Measurements from ENCODE around the gene TMEM63B. TPM values are rescaled to one million over a fixed set of nuclear protein-coding genes. Genes with fewer than 3 reads are reported as not detected.

Gene TMEM63B
- total RNA-seq, 1 experiment from 2014 or later = 24.9 TPM

- no peak overlapping the region for H3K4me3 ChIP-seq (ENCODE audit: insufficient read depth, low read depth, low read length)
- no peak for DNase-seq
- no peaks in the 10 kb centered on the region for H3K27me3 ChIP-seq (ENCODE audit: control insufficient read depth, insufficient read depth, low read length)
- no peaks in the 10 kb centered on the region for H3K36me3 ChIP-seq (replicated peaks; ENCODE audit: control insufficient read depth, insufficient read depth, low read length)
These were observed 6.5 kb upstream of the TMEM63B start for GRCh38 chr6:44120692-44121443.

DNA sequence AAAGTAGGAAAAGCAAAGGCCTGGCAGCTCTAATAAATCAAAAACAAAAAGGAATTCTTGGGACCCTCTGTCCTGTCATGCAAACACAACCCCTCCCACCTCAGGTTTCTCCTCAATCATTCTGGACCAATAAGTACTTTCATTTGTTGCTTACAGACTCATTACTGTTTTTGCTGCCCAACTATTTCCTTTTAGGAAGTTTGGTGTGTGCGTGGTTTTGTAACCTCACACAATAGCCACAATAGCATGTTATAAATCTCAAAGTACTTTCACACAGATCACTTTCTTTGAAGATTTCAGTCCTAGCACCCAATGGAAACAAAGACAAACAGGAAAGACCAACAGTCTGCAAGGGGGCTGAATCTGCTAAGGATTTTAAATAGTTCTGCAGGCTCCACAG, 4.6 kb upstream of the TMEM63B start:
- no peak for DNase-seq
- Histone ChIP-seq H3K36me3 (replicated peaks; ENCODE audit: control insufficient read depth, insufficient read depth, low read length) (no peaks in the 10 kb centered on the region), H3K4me3 (ENCODE audit: insufficient read depth, low read depth, low read length) (no peak overlapping the region), H3K27me3 (ENCODE audit: control insufficient read depth, insufficient read depth, low read length) (no peaks in the 10 kb centered on the region; the same call in 1 of the 2 replicates)

- Histone ChIP-seq H3K27me3 (ENCODE audit: control insufficient read depth, insufficient read depth, low read length) (peaks cover 4% of the 10 kb centered on the region; the same call in 1 of the 2 replicates), H3K4me3 (ENCODE audit: insufficient read depth, low read depth, low read length) (no peak overlapping the region)
These were observed 3.8 kb upstream of the TMEM63B start for GRCh38 chr6:44123544-44123943.

DNA sequence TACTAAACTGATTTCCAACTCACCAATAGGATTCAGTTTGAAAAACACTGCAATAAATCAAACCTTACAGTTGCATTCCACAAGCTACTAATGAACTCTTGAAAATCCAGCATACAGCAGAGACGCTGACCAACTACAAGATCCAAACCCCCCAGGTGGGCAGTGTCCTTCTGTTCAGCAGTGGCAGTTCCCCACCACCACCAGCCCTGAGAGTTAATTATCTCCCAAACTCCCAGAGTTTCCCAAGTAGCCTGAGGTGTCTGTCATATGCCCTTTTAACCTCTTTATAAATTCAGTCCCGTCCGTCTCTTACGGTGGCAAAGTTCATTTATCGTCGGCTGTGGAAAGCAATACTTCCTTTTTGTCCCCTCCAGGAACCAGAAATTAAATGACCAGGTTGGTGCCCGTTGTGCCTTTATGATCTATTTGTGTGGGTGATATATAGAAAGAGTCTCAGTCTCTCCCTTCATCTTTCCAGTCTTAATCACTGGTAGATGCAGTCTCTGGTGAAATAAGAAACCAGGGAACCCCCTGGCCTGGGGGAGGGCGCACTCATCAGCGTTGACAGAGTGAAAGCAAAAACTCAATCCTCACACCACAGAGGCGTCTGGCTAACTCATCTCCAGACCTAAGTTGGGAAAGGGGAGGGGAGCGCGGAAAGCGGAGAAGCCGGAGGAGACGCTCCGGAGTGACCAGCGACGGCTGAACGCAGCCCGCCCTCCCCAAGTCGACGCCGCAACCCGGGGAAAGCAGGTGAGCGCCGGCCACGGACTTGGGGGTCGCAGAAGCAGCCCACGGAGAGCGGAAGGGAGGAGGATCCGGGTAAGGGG, 819 bp upstream of the TMEM63B start:
- Histone ChIP-seq H3K36me3 (replicated peaks; ENCODE audit: control insufficient read depth, insufficient read depth, low read length) (no peaks in the 10 kb centered on the region), H3K4me3 (ENCODE audit: insufficient read depth, low read depth, low read length) (peak overlapping the region; percentile 84), H3K27me3 (ENCODE audit: control insufficient read depth, insufficient read depth, low read length) (peaks cover 6% of the 10 kb centered on the region; the same call in 1 of the 2 replicates)
- DNase-seq = peak; percentile 87

More at GRCh38 chr6:44123544-44123943, 3.8 kb upstream of the TMEM63B start:
- no peak for DNase-seq
- no peaks in the 10 kb centered on the region for H3K36me3 ChIP-seq (replicated peaks; ENCODE audit: control insufficient read depth, insufficient read depth, low read length)

DNA sequence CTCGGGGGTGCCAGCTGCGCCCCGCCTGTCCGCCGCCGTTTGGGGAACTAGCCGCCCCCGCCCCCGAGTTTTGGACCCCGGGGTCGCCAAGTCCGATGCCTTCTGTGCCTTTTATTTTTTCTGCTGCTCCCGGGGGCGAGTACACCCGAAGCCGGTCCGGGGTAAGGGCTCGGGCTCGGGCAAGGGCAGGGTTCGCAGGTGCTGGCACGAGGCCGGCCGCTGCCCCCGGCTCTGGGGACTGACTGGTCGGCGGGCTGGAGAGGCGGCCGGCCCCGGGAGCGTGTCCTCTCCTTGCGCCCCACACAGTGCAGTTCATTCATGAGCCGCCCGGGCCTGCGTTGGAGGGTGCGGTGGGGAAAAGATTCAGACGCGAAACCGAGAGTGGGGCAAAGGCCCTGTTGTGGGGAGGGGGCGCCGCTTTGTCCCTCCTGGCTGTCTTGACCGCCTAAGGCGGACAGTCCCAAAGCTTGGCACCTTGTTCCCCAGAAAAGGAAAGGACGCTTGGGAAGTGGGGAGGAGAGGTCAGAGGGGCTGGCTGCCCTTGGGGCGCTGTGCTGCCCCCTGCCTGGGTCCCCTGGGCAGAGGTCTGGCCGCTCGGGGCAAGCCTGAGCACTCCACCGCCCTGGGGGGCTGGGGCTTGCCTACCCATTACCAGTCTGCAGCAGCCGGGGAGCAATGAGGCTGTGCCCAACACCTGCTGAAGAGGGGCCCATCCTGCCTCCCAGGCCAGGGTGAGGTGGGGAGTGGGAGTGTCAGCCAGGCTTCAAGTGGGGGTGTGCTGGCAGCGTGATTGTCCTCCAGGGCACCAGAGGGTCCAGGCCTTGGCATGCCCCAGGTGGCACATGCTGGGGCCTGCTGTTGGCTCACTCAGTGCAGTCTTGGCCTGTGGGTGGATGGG, 915 bp downstream of the TMEM63B start:
- Histone ChIP-seq H3K27me3 (ENCODE audit: control insufficient read depth, insufficient read depth, low read length) (peaks cover 6% of the 10 kb centered on the region; the same call in 1 of the 2 replicates), H3K36me3 (replicated peaks; ENCODE audit: control insufficient read depth, insufficient read depth, low read length) (no peaks in the 10 kb centered on the region), H3K4me3 (ENCODE audit: insufficient read depth, low read depth, low read length) (peak overlapping the region; percentile 75)
- peak; percentile 88 for DNase-seq

DNA sequence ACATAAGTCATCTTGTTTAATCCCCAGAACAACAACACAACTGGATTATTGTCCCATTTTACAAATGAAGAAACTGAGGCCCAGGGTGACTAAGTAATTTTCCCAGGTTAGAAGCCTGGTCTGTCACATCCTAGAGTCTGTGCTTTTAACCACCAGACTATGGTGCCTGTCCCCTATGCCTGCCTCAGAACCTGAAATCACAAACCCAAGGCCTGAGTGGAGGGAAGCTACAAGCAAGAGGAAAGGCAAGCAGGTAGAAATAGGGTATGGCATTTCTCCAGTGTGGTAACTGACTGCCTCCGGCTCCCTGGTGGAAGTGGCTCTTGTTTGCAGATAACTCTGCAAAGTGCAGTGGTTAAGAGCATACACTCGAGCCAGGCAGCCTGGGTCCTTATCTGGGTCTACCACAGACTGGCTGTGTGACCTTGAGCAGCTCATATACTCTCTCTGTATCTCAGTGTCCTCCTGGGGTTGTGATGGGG, 2.5 kb downstream of the TMEM63B start:
- DNase-seq = no peak
- H3K4me3 ChIP-seq (ENCODE audit: insufficient read depth, low read depth, low read length) = no peak overlapping the region
- H3K36me3 ChIP-seq (replicated peaks; ENCODE audit: control insufficient read depth, insufficient read depth, low read length) = no peaks in the 10 kb centered on the region; the same call in 1 of the 2 replicates
- peaks cover 6% of the 10 kb centered on the region; the same call in 1 of the 2 replicates for H3K27me3 ChIP-seq (ENCODE audit: control insufficient read depth, insufficient read depth, low read length)

DNA sequence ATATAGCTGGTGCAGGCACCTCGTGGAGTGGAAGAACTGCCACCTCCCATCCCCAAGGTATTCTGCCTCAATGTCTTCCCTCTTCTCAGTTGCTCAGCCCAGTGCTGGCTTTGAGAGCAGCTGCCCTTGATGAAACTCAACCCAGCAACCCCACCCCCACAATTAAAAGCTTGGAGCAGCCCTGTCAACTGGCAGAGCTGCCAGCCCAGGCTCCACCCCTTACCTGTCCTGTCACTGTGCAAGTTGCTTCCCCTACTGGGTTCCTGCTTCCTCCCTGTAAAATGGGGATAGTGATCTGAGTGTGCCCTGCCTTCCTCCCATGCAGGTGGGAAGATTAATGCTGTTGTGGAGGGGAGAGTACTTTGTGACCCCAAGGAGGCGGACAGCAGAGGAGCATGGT, 4.5 kb downstream of the TMEM63B start:
- peak; percentile 63 for DNase-seq
- no peak overlapping the region for H3K4me3 ChIP-seq (ENCODE audit: insufficient read depth, low read depth, low read length)
- no peaks in the 10 kb centered on the region; the same call in 1 of the 2 replicates for H3K36me3 ChIP-seq (replicated peaks; ENCODE audit: control insufficient read depth, insufficient read depth, low read length)
- H3K27me3 ChIP-seq (ENCODE audit: control insufficient read depth, insufficient read depth, low read length) = peaks cover 6% of the 10 kb centered on the region; the same call in 1 of the 2 replicates

DNA sequence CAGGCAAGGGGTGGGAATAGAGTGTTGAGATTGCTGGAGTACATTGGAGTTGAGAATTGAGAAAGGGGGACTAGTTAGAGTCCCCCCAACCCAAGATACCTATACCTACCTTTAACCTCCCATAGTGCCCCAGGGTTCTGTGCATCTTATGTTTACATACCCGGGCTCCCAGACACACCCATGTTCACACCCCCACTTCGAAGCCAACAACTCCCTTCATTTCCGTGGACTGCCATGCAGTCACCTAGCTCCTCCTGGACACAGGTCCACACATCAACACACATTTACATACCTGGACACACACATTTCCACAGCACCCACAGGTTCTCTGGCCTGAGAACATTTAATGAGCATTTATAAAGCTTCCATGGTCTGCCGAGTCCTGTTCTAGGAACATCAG, 5.1 kb downstream of the TMEM63B start:
- peaks cover 2% of the 10 kb centered on the region for H3K36me3 ChIP-seq (replicated peaks; ENCODE audit: control insufficient read depth, insufficient read depth, low read length)
- no peak overlapping the region for H3K4me3 ChIP-seq (ENCODE audit: insufficient read depth, low read depth, low read length)
- peaks cover 6% of the 10 kb centered on the region; the same call in 1 of the 2 replicates for H3K27me3 ChIP-seq (ENCODE audit: control insufficient read depth, insufficient read depth, low read length)
- no peak for DNase-seq

DNA sequence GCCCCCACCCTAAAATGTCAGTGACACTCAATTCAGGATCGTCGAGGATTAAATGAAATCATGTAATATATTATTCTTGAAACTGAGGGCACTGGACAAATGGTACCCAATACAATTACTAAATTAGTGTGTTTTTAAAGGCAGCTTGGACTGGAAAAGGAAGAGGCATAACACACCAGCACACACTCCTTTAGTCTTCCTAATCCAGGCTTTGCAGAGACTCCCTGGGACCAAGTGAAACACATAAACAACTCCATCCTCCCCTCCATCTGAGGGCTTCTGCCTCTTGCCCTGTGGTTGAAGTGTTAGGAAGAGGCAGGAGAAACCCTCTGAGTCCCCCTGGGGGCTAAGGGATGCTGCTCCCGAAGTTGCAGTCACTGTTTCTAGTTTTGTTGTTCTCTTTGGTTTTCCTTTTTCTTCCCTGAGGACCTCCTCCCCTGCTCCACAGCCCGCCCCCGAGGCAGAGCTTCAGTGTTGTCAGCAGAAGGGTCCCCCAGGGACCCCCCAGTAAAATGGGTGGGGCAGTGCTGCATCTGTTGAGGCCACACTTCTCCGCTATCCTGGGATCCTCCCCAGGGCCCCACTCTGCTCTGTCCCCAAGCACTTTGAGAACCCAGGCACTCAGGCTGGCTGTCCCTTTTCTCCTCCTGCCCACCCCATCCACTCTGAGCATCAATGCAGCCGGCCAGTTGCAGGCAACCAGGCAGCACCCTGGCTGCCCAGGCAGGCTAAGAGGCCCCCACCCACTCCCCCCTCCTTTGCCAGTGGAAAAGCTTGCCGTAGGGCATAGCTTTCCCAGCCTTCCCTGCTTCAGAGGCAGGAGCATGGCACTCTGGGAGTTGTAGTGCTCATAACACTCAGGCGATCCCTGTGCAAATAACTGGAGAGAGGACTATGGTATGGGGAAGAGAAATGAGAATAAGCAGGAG, 5.9 kb downstream of the TMEM63B start:
- peak; percentile 84 for DNase-seq
- peaks cover 2% of the 10 kb centered on the region for H3K36me3 ChIP-seq (replicated peaks; ENCODE audit: control insufficient read depth, insufficient read depth, low read length)
- no peak overlapping the region for H3K4me3 ChIP-seq (ENCODE audit: insufficient read depth, low read depth, low read length)
- peaks cover 4% of the 10 kb centered on the region; the same call in 1 of the 2 replicates for H3K27me3 ChIP-seq (ENCODE audit: control insufficient read depth, insufficient read depth, low read length)

DNA sequence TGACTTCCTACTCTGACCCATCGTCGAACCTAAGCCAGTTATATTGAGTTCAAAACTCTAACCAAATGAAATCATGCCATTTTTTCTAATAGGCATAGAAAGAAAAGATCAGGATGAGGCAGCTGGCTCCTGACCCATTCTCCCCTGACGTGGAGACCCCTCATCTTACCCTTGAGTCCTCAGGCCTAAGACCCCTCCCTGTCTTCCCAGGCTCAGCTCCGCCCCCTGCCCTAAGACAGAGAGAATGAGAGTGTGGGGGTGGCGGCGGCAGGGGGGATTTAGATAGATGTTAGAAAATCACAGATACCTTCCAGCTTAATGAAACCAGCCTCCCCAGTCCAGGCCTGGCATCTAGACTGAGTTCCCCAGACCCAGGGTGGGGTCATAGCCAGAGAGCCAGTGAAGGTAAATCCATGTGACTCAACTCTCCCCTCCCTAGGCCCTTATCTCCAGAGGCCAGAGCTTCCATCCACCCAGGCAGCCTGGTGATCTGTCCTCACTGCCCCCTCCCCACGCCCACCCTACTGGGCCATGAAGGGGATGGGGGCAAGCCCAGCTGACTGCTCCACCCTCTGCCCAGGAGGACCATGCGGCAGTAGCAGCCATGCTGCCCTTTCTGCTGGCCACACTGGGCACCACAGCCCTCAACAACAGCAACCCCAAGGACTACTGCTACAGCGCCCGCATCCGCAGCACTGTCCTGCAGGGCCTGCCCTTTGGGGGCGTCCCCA, 6.8 kb downstream of the TMEM63B start:
- peak; percentile 68 for DNase-seq
- H3K27me3 ChIP-seq (ENCODE audit: control insufficient read depth, insufficient read depth, low read length) = no peaks in the 10 kb centered on the region
- no peak overlapping the region for H3K4me3 ChIP-seq (ENCODE audit: insufficient read depth, low read depth, low read length)
- peaks cover 2% of the 10 kb centered on the region for H3K36me3 ChIP-seq (replicated peaks; ENCODE audit: control insufficient read depth, insufficient read depth, low read length)

GRCh38 chr6:44135173-44135758, 7.9 kb downstream of the TMEM63B start:
- no peak overlapping the region for H3K4me3 ChIP-seq (ENCODE audit: insufficient read depth, low read depth, low read length)
- peaks cover 3% of the 10 kb centered on the region for H3K36me3 ChIP-seq (replicated peaks; ENCODE audit: control insufficient read depth, insufficient read depth, low read length)
- no peaks in the 10 kb centered on the region for H3K27me3 ChIP-seq (ENCODE audit: control insufficient read depth, insufficient read depth, low read length)
- no peak for DNase-seq

DNA sequence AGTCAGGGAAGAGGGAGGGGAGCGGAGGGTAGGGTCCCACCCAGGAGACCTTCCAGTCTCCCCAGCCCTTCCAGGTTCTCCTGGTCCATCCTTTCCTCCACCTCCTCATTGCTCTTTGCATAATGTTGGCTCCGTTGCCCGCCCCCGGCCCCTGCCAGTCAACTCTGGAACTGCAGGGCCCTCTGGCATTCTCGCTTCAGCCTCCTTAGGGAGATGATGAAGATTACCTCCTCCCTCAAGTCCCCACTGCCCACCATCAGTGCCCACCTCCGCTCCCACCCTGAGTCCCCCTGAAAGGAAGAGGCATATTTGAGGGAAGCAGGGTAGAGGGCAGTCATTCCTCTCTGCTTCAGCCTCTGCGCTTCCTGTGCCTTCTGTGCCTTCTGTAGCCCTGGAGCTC, 8.5 kb downstream of the TMEM63B start:
- peak; percentile 73 for DNase-seq
- Histone ChIP-seq H3K4me3 (ENCODE audit: insufficient read depth, low read depth, low read length) (no peak overlapping the region), H3K27me3 (ENCODE audit: control insufficient read depth, insufficient read depth, low read length) (no peaks in the 10 kb centered on the region), H3K36me3 (replicated peaks; ENCODE audit: control insufficient read depth, insufficient read depth, low read length) (peaks cover 6% of the 10 kb centered on the region)
